ENCODE results near the gene KIF26B. TPM values are rescaled to one million over a fixed set of nuclear protein-coding genes. Genes with fewer than 3 reads are reported as not detected.

The KIF26B gene
- total and polyA plus RNA-seq, 2 of the 4 experiments (the other 2 are of a cell fraction) = 0.53 to 0.54 TPM

DNA sequence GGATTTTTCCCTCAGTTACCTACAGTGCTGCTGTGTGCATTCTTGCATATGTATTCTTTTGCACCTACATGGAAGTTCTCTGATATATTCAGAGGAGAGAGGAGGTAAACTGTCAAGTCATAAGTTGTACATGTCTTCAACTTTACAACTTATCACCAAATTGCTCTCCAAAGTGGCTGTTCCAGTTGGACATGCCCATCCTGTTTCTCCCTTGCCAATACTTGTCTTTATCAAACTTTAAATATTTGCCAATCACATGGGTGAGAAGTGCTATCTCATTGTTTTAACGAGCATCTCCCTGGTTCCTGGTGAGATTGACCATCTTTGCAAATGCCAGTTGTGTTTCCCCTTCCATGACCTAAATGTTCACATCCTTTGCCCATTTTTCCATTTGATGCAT is 88.2 kb downstream of the KIF26B start:
- WGBS, 2 experiments (ENCODE audit: extremely low coverage in 2 of 2, insufficient read length in 1 of 2) = no CpG with 5 or more reads among the region's 1 CpG
- Histone ChIP-seq H3K4me3 (ENCODE audit: insufficient read depth, low read depth, low read length) (no peak overlapping the region), H3K9me1 (ENCODE audit: insufficient read depth, low read length) (no peaks in the 10 kb centered on the region), H3K18ac (ENCODE audit: low read depth, low read length) (no peak overlapping the region), H3K14ac (replicated peaks; ENCODE audit: low read depth, low read length) (no peak overlapping the region), H2BK120ac (ENCODE audit: low read depth, low read length) (no peak overlapping the region), H4K8ac (ENCODE audit: low read depth in 2 of 2, low read length in 2 of 2) (no peak overlapping the region), H2BK15ac (ENCODE audit: low read depth, low read length) (no peak overlapping the region), H2BK20ac (ENCODE audit: low read depth, low read length) (no peak overlapping the region), H4K5ac (ENCODE audit: low read depth, low read length) (no peak overlapping the region), H3K4me1 (ENCODE audit: control insufficient read depth, insufficient read depth, low read length) (no peaks in the 10 kb centered on the region), H3K4ac (ENCODE audit: low read depth, low read length) (no peak overlapping the region), H4K91ac (ENCODE audit: insufficient read depth, low read depth, low read length) (no peak overlapping the region), H3K27ac (ENCODE audit: insufficient read depth, low read length) (no peak overlapping the region), H3K27me3 (ENCODE audit: control insufficient read depth, insufficient read depth, low read length) (no peaks in the 10 kb centered on the region), H3K23ac (ENCODE audit: low read depth, low read length) (no peak overlapping the region), H3K4me2 (ENCODE audit: low read depth, low read length) (no peak overlapping the region), H2BK5ac (ENCODE audit: low read depth, low read length, poor library complexity, severe bottlenecking) (no peak overlapping the region), H3K9me3 (ENCODE audit: control insufficient read depth, insufficient read depth, low read length) (no peaks in the 10 kb centered on the region), H3K9ac (ENCODE audit: low read depth, low read length) (no peak overlapping the region), H2AK9ac (replicated peaks; ENCODE audit: low read depth, low read length, poor library complexity) (no peak overlapping the region), H3K36me3 (ENCODE audit: control insufficient read depth, insufficient read depth, low read length) (peaks cover 3% of the 10 kb centered on the region; the same call in 1 of the 2 replicates), H3K79me1 (ENCODE audit: low read depth in 1 of 2, low read length in 2 of 2) (no peaks in the 10 kb centered on the region), H2AFZ (replicated peaks; ENCODE audit: low read length, poor library complexity) (no peak overlapping the region), H3K56ac (ENCODE audit: extremely low read depth, insufficient read depth, low read length) (no peak overlapping the region), H2AK5ac (ENCODE audit: low read depth, low read length) (no peak overlapping the region), H4K20me1 (ENCODE audit: insufficient read depth, low read length) (no peaks in the 10 kb centered on the region; the same call in 1 of the 2 replicates)
- DNase-seq (no peak), ATAC-seq (ENCODE audit: low read depth) (no peak)
- dilution Hi-C loops (cut with HindIII; ENCODE audit: low sequenced_read_pairs, unreplicated experiment) (no loop called here), in situ Hi-C loops (cut with MboI; ENCODE audit: low sequenced_read_pairs) (no loop called here), intact Hi-C loops (cut with micrococcal nuclease) (no loop called here)
- TF ChIP-seq, protein P1, sequence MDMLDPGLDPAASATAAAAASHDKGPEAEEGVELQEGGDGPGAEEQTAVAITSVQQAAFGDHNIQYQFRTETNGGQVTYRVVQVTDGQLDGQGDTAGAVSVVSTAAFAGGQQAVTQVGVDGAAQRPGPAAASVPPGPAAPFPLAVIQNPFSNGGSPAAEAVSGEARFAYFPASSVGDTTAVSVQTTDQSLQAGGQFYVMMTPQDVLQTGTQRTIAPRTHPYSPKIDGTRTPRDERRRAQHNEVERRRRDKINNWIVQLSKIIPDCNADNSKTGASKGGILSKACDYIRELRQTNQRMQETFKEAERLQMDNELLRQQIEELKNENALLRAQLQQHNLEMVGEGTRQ (IDR thresholded peaks at IDR 0.05; ENCODE audit: low read depth, low read length) = no peak
- TF ChIP-seq CEBPB (IDR thresholded peaks at IDR 0.05; ENCODE audit: low read depth, low read length) = no peak
- ChIA-PET POLR2A (ENCODE audit: unreplicated experiment) (no interaction called here), CTCF (no interaction called here)
- BruUV-seq (replicated peaks) = no TSS peak

Measured in IMR-90 (cell line).